Stimulated activated CD8-positive, alpha-beta memory T cell treated with anti-CD3 and anti-CD28 coated beads, Interleukin-12 subunit alpha, Interleukin-12 subunit beta, amount 100 ng/mL, for 24 hours (primary cell): ENCODE measurements around the gene GSE1.

Experiments used
- DNase-seq: peaks from one replicate; pipeline ENCODE4 v3.0.0-alpha.2; 2020; ENCODE audit errors: extremely low read depth

Gene GSE1

GRCh38 chr16:85612801-85613603, at the start of gene GSE1:
TSS of gene GSE1 (plus strand) at chr16:85613322. CDS start at chr16:85613392, 70 bp downstream.
- no peak for DNase-seq

GRCh38 chr16:85563515-85564276, 49.4 kb upstream of the GSE1 start:
- DNase-seq: no peak

GRCh38 chr16:85564277-85565051, 48.7 kb upstream of the GSE1 start:
- no peak for DNase-seq

- DNase-seq: no peak
Observed at GRCh38 chr16:85565340-85565739, 47.8 kb upstream of the GSE1 start.

- no peak for DNase-seq
Observed at GRCh38 chr16:85565801-85566526, 47.2 kb upstream of the GSE1 start.

- DNase-seq: no peak
Observed at GRCh38 chr16:85566561-85567100, 46.5 kb upstream of the GSE1 start.

- no peak for DNase-seq
Observed at GRCh38 chr16:85567101-85567866, 45.8 kb upstream of the GSE1 start.

- no peak for DNase-seq
Observed at GRCh38 chr16:85567935-85568334, 45.2 kb upstream of the GSE1 start.

- DNase-seq: no peak
Observed at GRCh38 chr16:85568519-85568918, 44.6 kb upstream of the GSE1 start.

- DNase-seq: no peak
Observed at GRCh38 chr16:85569039-85569614, 44.0 kb upstream of the GSE1 start.

GRCh38 chr16:85569615-85570212, 43.4 kb upstream of the GSE1 start:
- DNase-seq: no peak

- DNase-seq: no peak
Observed at GRCh38 chr16:85570213-85570734, 42.8 kb upstream of the GSE1 start.

- DNase-seq: no peak
Observed at GRCh38 chr16:85570735-85571562, 42.2 kb upstream of the GSE1 start.

- DNase-seq: no peak
Observed at GRCh38 chr16:85571563-85571812, 41.6 kb upstream of the GSE1 start.

- no peak for DNase-seq
Observed at GRCh38 chr16:85571813-85572619, 41.1 kb upstream of the GSE1 start.

GRCh38 chr16:85573045-85573695, 40.0 kb upstream of the GSE1 start:
- no peak for DNase-seq
